BLaER1 (cell line): ENCODE results near the gene HPCAL1.
A peak's percentile ranks its signal among the peaks of the same experiment; 100 is the strongest.

ENCODE experiments used
- H3K27ac ChIP-seq: shearing (Covaris generic); formaldehyde crosslinking; 2 replicates; pipeline ENCODE4 v1.8.1; 2022
- H3K27me3 ChIP-seq: shearing (Covaris generic); formaldehyde crosslinking; 2 replicates; pipeline ENCODE4 v1.8.1; 2022
- H3K36me3 ChIP-seq: shearing (Covaris generic); formaldehyde crosslinking; 2 replicates; pipeline ENCODE4 v1.8.1; 2022
- H3K4me1 ChIP-seq: shearing (Covaris generic); formaldehyde crosslinking; 2 replicates; pipeline ENCODE4 v1.8.1; 2022
- H3K4me2 ChIP-seq: shearing (Covaris generic); formaldehyde crosslinking; 2 replicates; pipeline ENCODE4 v1.8.1; 2022
- H3K4me3 ChIP-seq: shearing (Covaris generic); formaldehyde crosslinking; 2 replicates; pipeline ENCODE4 v1.8.1; 2022
- H3K9ac ChIP-seq: shearing (Covaris generic); formaldehyde crosslinking; 2 replicates; pipeline ENCODE4 v1.8.1; 2022
- H3K9me3 ChIP-seq: shearing (Covaris generic); formaldehyde crosslinking; 2 replicates; pipeline ENCODE4 v1.8.1; 2022
- H4K20me1 ChIP-seq: shearing (Covaris generic); formaldehyde crosslinking; 2 replicates; pipeline ENCODE4 v1.8.1; 2022
- Cebpa-rat ChIP-seq: shearing (Covaris generic); IDR thresholded peaks from 2 replicates; pipeline ENCODE4 v1.8.1; 2022

Gene HPCAL1

GRCh38 chr2:10320933-10321332, 18.2 kb downstream of the HPCAL1 start:
- H3K4me3 ChIP-seq = no peak overlapping the region
- H3K27ac ChIP-seq = no peak overlapping the region
- TF ChIP-seq Cebpa-rat = no peak
- H3K4me2 ChIP-seq = no peak overlapping the region
- peaks cover 33% of the 10 kb centered on the region for H3K9me3 ChIP-seq
- H3K36me3 ChIP-seq = peaks cover 41% of the 10 kb centered on the region
- no peak overlapping the region for H3K9ac ChIP-seq
- H4K20me1 ChIP-seq = peaks cover 62% of the 10 kb centered on the region
- no peaks in the 10 kb centered on the region for H3K27me3 ChIP-seq
- H3K4me1 ChIP-seq = peaks cover 22% of the 10 kb centered on the region

DNA sequence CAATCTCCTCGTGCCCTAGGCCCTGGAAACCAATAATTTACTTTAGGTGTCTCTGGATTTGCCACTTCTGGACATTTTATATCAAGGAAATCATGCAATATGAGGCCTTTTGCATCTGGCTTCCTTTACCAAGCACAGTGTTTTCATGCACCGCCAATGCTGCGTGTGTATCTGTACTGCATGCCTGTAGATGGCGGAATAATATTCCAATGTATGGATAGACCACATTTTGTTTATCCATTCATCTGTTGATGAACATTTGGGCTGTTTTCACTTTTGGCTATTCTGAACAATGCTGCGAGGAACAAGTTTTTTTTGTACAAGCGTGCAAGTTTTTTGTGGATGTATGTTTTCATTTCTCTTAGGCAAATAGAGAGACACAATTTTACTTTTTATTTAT, 18.9 kb downstream of the HPCAL1 start:
- H3K4me3 ChIP-seq = no peak overlapping the region
- H4K20me1 ChIP-seq = peaks cover 62% of the 10 kb centered on the region
- no peak overlapping the region for H3K4me2 ChIP-seq
- peaks cover 29% of the 10 kb centered on the region for H3K4me1 ChIP-seq
- H3K27ac ChIP-seq = no peak overlapping the region
- no peak overlapping the region for H3K9ac ChIP-seq
- peaks cover 41% of the 10 kb centered on the region for H3K36me3 ChIP-seq
- H3K27me3 ChIP-seq = no peaks in the 10 kb centered on the region
- no peak for TF ChIP-seq Cebpa-rat
- peaks cover 33% of the 10 kb centered on the region for H3K9me3 ChIP-seq

DNA sequence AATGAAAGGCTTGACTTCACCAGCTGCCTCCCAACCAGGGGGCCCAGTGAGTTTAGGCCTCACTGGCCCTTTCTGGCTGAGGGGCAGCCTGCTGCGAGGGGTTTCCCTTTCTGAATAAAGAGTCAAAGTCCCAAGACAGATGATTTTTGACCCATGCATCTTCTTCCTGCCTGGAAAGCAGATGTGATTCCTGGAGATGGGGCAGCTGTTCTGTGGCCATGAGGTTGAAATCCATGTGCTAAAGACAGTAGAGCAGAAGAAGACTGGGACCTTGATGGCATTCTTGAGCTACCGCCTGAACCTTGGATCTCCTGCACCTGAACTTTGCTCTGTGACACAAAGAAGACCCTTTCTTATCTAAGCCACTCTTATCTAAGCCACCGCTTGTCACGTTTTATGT, 19.8 kb downstream of the HPCAL1 start:
- peaks cover 33% of the 10 kb centered on the region for H3K9me3 ChIP-seq
- H3K36me3 ChIP-seq = peaks cover 41% of the 10 kb centered on the region
- peaks cover 37% of the 10 kb centered on the region for H3K4me1 ChIP-seq
- no peak overlapping the region for H3K4me3 ChIP-seq
- no peak overlapping the region for H3K4me2 ChIP-seq
- no peak for TF ChIP-seq Cebpa-rat
- no peaks in the 10 kb centered on the region for H3K27me3 ChIP-seq
- H3K9ac ChIP-seq = no peak overlapping the region
- peaks cover 64% of the 10 kb centered on the region for H4K20me1 ChIP-seq
- no peak overlapping the region for H3K27ac ChIP-seq

DNA sequence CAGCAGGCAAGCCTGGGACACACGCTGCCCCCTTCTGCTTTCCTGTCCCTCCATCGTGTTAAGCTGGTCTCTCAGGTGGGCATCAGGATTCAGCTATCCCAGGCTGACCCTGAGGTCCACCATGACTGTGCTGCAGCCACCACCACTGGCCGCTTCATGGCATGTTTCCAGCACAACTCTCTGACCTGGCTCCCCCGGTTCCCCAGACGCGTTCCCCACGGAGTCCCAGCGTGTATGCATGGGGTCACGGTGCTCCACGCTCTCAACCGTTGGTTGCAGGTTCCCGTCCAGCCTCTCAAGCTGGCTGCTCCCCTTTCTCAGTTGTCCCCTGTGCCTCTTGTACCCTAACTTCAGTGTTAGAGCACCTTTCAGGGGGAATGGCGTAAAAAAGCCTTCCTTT, 20.3 kb downstream of the HPCAL1 start:
- Histone ChIP-seq H3K4me1 (peaks cover 38% of the 10 kb centered on the region), H4K20me1 (peaks cover 64% of the 10 kb centered on the region), H3K4me3 (no peak overlapping the region), H3K27ac (no peak overlapping the region), H3K36me3 (peaks cover 41% of the 10 kb centered on the region), H3K4me2 (no peak overlapping the region), H3K9ac (no peak overlapping the region), H3K9me3 (peaks cover 33% of the 10 kb centered on the region), H3K27me3 (no peaks in the 10 kb centered on the region)
- TF ChIP-seq Cebpa-rat = no peak

DNA sequence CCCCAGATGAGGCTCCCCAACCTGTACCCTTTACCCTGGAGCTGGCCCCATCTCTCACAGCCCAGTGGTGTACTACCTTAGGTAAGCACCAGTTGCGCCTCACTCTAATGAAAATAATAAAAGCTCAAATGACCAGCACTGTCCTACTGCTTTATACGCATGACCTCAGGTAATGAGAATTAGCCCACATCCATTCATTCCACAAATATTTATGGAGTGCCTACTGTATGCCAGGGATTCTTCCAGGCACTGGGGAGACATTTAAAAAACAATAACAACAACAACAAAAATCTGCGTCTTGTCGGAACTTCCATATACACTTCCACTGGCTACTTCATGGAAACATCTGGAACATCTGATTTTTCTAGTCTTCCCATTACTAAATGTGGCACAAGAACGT, 20.8 kb downstream of the HPCAL1 start:
- Histone ChIP-seq H3K27ac (no peak overlapping the region), H3K9ac (no peak overlapping the region), H3K4me1 (peaks cover 43% of the 10 kb centered on the region), H3K36me3 (peaks cover 39% of the 10 kb centered on the region), H4K20me1 (peaks cover 66% of the 10 kb centered on the region), H3K27me3 (no peaks in the 10 kb centered on the region), H3K9me3 (peaks cover 33% of the 10 kb centered on the region), H3K4me3 (no peak overlapping the region), H3K4me2 (no peak overlapping the region)
- TF ChIP-seq Cebpa-rat = no peak

GRCh38 chr2:10324095-10324832, 21.6 kb downstream of the HPCAL1 start:
- Histone ChIP-seq H3K4me2 (no peak overlapping the region), H3K9ac (no peak overlapping the region)
- TF ChIP-seq Cebpa-rat = no peak

GRCh38 chr2:10325278-10326145, 22.8 kb downstream of the HPCAL1 start:
- Histone ChIP-seq H3K4me1 (peaks cover 63% of the 10 kb centered on the region), H4K20me1 (peaks cover 65% of the 10 kb centered on the region), H3K9ac (no peak overlapping the region), H3K4me2 (peak overlapping the region; percentile 57), H3K27me3 (no peaks in the 10 kb centered on the region), H3K9me3 (peaks cover 23% of the 10 kb centered on the region), H3K27ac (peak overlapping the region; percentile 45; the same call in 1 of the 2 replicates), H3K4me3 (no peak overlapping the region), H3K36me3 (peaks cover 23% of the 10 kb centered on the region)
- TF ChIP-seq Cebpa-rat = no peak

More at GRCh38 chr2:10324095-10324832, 21.6 kb downstream of the HPCAL1 start:
- Histone ChIP-seq H3K4me3 (no peak overlapping the region), H3K4me1 (peaks cover 51% of the 10 kb centered on the region), H3K27me3 (no peaks in the 10 kb centered on the region), H4K20me1 (peaks cover 66% of the 10 kb centered on the region), H3K27ac (no peak overlapping the region), H3K36me3 (peaks cover 33% of the 10 kb centered on the region), H3K9me3 (peaks cover 33% of the 10 kb centered on the region)

- H4K20me1 ChIP-seq = peaks cover 69% of the 10 kb centered on the region
- peaks cover 16% of the 10 kb centered on the region for H3K9me3 ChIP-seq
- H3K4me3 ChIP-seq = no peak overlapping the region
- H3K4me2 ChIP-seq = peak overlapping the region; percentile 57
- peaks cover 16% of the 10 kb centered on the region for H3K36me3 ChIP-seq
- peaks cover 70% of the 10 kb centered on the region for H3K4me1 ChIP-seq
- H3K27ac ChIP-seq = peak overlapping the region; percentile 45
- no peaks in the 10 kb centered on the region for H3K27me3 ChIP-seq
- no peak overlapping the region for H3K9ac ChIP-seq
- TF ChIP-seq Cebpa-rat = no peak
Measured at GRCh38 chr2:10326151-10326616, 23.5 kb downstream of the HPCAL1 start.

- Histone ChIP-seq H3K9me3 (peaks cover 8% of the 10 kb centered on the region), H3K9ac (no peak overlapping the region), H4K20me1 (peaks cover 77% of the 10 kb centered on the region), H3K27ac (peak overlapping the region; percentile 14), H3K4me1 (peaks cover 78% of the 10 kb centered on the region), H3K27me3 (no peaks in the 10 kb centered on the region), H3K36me3 (peaks cover 11% of the 10 kb centered on the region), H3K4me2 (peak overlapping the region; percentile 57), H3K4me3 (no peak overlapping the region)
- no peak for TF ChIP-seq Cebpa-rat
Measured at GRCh38 chr2:10326707-10327594, 24.2 kb downstream of the HPCAL1 start.
